WTC11 (cell line): ENCODE measurements around the gene NCK1. TPM values are rescaled to one million over a fixed set of nuclear protein-coding genes. Genes with fewer than 3 reads are reported as not detected.
A peak's percentile ranks its signal among the peaks of the same experiment; 100 is the strongest.

ENCODE experiments used
- CREB1 ChIP-seq: sonication (generic); formaldehyde crosslinking; IDR thresholded peaks from 2 replicates; pipeline ENCODE4 v1.8.0; 2023; ENCODE audit warnings: mild to moderate bottlenecking, missing genetic modification reagents
- CREM ChIP-seq: sonication (generic); formaldehyde crosslinking; IDR thresholded peaks from 2 replicates; pipeline ENCODE4 v1.8.1; 2022; ENCODE audit warnings: mild to moderate bottlenecking, missing genetic modification reagents, moderate library complexity
- ELF4 ChIP-seq: sonication (generic); formaldehyde crosslinking; IDR thresholded peaks from 2 replicates; pipeline ENCODE4 v1.8.1; 2022; ENCODE audit warnings: low read depth, mild to moderate bottlenecking, moderate library complexity, missing genetic modification reagents
- EMX1 ChIP-seq: fragments of 250-450 bp; sonication (Bioruptor Pico); IDR thresholded peaks from 2 replicates; pipeline ENCODE4 v1.8.0; 2021; ENCODE audit warnings: mild to moderate bottlenecking
- GRHL2 ChIP-seq: fragments of 250-450 bp; sonication (Bioruptor Pico); IDR thresholded peaks from 2 replicates; pipeline ENCODE4 v1.8.0; 2022; ENCODE audit warnings: mild to moderate bottlenecking, moderate library complexity; ENCODE audit not compliant: insufficient replicate concordance, severe bottlenecking
- JUN ChIP-seq: sonication (generic); formaldehyde crosslinking; IDR thresholded peaks from 2 replicates; pipeline ENCODE4 v1.8.0; 2023; ENCODE audit warnings: mild to moderate bottlenecking, missing genetic modification reagents
- MXD4 ChIP-seq: fragments of 250-450 bp; sonication (Bioruptor Pico); IDR thresholded peaks from 2 replicates; pipeline ENCODE4 v1.8.0; 2021; ENCODE audit warnings: mild to moderate bottlenecking, moderate library complexity, borderline replicate concordance
- NFATC4 ChIP-seq: fragments of 250-450 bp; sonication (Bioruptor Pico); IDR thresholded peaks from 2 replicates; pipeline ENCODE4 v1.9.0; 2021; ENCODE audit warnings: mild to moderate bottlenecking
- NFYB ChIP-seq: sonication (generic); formaldehyde crosslinking; conservative IDR thresholded peaks from 2 replicates; pipeline ENCODE4 v1.8.0; 2022; ENCODE audit warnings: low read depth, missing genetic modification reagents
- OVOL2 ChIP-seq: fragments of 250-450 bp; sonication (Bioruptor Pico); IDR thresholded peaks from 2 replicates; pipeline ENCODE4 v1.9.0; 2021; ENCODE audit warnings: mild to moderate bottlenecking, borderline replicate concordance
- SMAD3 ChIP-seq: sonication (generic); formaldehyde crosslinking; IDR thresholded peaks from 2 replicates; pipeline ENCODE4 v1.8.0; 2022; ENCODE audit warnings: missing genetic modification reagents, mild to moderate bottlenecking, borderline replicate concordance
- SP1 ChIP-seq: sonication (generic); formaldehyde crosslinking; conservative IDR thresholded peaks from 2 replicates; pipeline ENCODE4 v1.8.1; 2022; ENCODE audit warnings: missing genetic modification reagents
- TEAD1 ChIP-seq: sonication (generic); formaldehyde crosslinking; IDR thresholded peaks from 2 replicates; pipeline ENCODE4 v1.8.0; 2022; ENCODE audit warnings: mild to moderate bottlenecking, missing genetic modification reagents
- TEAD4 ChIP-seq: sonication (generic); formaldehyde crosslinking; IDR thresholded peaks from 2 replicates; pipeline ENCODE4 v1.8.0; 2022; ENCODE audit warnings: mild to moderate bottlenecking, missing genetic modification reagents
- ZNF138 ChIP-seq: sonication (generic); formaldehyde crosslinking; conservative IDR thresholded peaks from 2 replicates; pipeline ENCODE4 v1.8.1; 2022; ENCODE audit warnings: mild to moderate bottlenecking, moderate library complexity, missing genetic modification reagents
- ZNF219 ChIP-seq: sonication (generic); formaldehyde crosslinking; IDR thresholded peaks from 2 replicates; pipeline ENCODE4 v1.8.0; 2023; ENCODE audit warnings: missing genetic modification reagents, mild to moderate bottlenecking, borderline replicate concordance
- ZNF263 ChIP-seq: sonication (generic); formaldehyde crosslinking; IDR thresholded peaks from 2 replicates; pipeline ENCODE4 v1.8.1; 2022; ENCODE audit warnings: low read depth, mild to moderate bottlenecking, moderate library complexity, missing genetic modification reagents
- ZNF396 ChIP-seq: fragments of 250-450 bp; sonication (Bioruptor Pico); IDR thresholded peaks from 2 replicates; pipeline ENCODE4 v1.8.0; 2021; ENCODE audit warnings: mild to moderate bottlenecking, moderate library complexity, borderline replicate concordance
- ZNF416 ChIP-seq: fragments of 250-450 bp; sonication (Bioruptor Pico); IDR thresholded peaks from 2 replicates; pipeline ENCODE4 v1.9.0; 2021; ENCODE audit warnings: mild to moderate bottlenecking, inconsistent platforms
- total RNA-seq: library from RNA; stranded (reverse); gene quantifications from 3 replicates; pipeline ENCODE4 v1.2.3, GENCODE V29; 2021
- TF ChIP-seq, protein P1 (sequence below): sonication (generic); formaldehyde crosslinking; IDR thresholded peaks from 2 replicates; pipeline ENCODE4 v1.8.0; 2022; ENCODE audit warnings: mild to moderate bottlenecking, missing genetic modification reagents
- TF ChIP-seq, protein P2 (sequence below): fragments of 250-450 bp; sonication (Bioruptor Pico); IDR thresholded peaks from 2 replicates; pipeline ENCODE4 v1.9.0; 2021; ENCODE audit warnings: mild to moderate bottlenecking, borderline replicate concordance
- TF ChIP-seq, protein P3 (sequence below): sonication (generic); formaldehyde crosslinking; IDR thresholded peaks from 2 replicates; pipeline ENCODE4 v1.8.1; 2022; ENCODE audit warnings: low read depth, mild to moderate bottlenecking, moderate library complexity, missing genetic modification reagents, borderline replicate concordance
- TF ChIP-seq, protein P4 (sequence below): sonication (generic); formaldehyde crosslinking; IDR thresholded peaks from 2 replicates; pipeline ENCODE4 v1.8.1; 2022; ENCODE audit warnings: missing genetic modification reagents, borderline replicate concordance
- TF ChIP-seq, protein P5 (sequence below): sonication (generic); formaldehyde crosslinking; IDR thresholded peaks from 2 replicates; pipeline ENCODE4 v1.8.1; 2022; ENCODE audit warnings: mild to moderate bottlenecking, moderate library complexity, missing genetic modification reagents
- TF ChIP-seq, protein P6 (sequence below): sonication (generic); formaldehyde crosslinking; IDR thresholded peaks from 2 replicates; pipeline ENCODE4 v1.8.0; 2023; ENCODE audit warnings: missing genetic modification reagents, mild to moderate bottlenecking, borderline replicate concordance
- TF ChIP-seq, protein P7 (sequence below): sonication (generic); formaldehyde crosslinking; IDR thresholded peaks from 2 replicates; pipeline ENCODE4 v1.8.1; 2023; ENCODE audit warnings: mild to moderate bottlenecking, missing genetic modification reagents, moderate library complexity

Gene NCK1
- total RNA-seq, 1 experiment from 2014 or later: 28.9 TPM

DNA sequence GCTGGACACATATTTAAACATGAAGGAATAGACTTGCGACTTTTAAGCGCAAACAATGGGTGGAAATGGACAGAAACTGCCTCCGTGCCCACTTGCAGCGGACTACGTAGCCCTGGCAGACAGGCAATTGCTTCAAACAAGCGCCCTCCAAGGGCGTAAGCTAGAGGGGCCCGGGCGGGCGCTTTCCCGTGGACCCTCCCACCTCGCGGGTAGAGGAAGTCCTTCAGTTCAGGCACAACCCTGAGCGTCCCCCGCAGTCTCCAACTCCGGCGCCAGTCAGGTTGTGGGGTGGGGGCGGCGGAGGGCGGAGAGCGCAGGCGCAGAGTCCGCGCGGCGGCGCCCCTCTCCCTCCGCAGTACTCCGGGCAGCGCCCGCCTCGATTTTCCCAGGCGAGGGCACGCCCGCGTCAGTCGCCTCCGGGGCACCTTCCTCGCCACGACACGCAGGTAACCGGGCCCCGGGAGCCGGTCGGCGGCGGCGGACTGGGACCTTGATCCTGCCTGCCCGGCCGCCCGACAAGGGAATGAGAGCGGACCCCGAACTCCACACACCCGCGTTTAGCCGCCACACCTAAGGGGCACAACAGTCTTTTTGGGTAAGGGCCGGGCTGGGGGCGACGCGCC is 43.1 kb upstream of the NCK1 start, which contains the start of gene SLC35G2 (continued):
- TF ChIP-seq ZNF396: no peak
- TF ChIP-seq, protein P1, sequence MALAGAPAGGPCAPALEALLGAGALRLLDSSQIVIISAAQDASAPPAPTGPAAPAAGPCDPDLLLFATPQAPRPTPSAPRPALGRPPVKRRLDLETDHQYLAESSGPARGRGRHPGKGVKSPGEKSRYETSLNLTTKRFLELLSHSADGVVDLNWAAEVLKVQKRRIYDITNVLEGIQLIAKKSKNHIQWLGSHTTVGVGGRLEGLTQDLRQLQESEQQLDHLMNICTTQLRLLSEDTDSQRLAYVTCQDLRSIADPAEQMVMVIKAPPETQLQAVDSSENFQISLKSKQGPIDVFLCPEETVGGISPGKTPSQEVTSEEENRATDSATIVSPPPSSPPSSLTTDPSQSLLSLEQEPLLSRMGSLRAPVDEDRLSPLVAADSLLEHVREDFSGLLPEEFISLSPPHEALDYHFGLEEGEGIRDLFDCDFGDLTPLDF (CRISPR knock-in tag): no peak
- TF ChIP-seq, protein P2, sequence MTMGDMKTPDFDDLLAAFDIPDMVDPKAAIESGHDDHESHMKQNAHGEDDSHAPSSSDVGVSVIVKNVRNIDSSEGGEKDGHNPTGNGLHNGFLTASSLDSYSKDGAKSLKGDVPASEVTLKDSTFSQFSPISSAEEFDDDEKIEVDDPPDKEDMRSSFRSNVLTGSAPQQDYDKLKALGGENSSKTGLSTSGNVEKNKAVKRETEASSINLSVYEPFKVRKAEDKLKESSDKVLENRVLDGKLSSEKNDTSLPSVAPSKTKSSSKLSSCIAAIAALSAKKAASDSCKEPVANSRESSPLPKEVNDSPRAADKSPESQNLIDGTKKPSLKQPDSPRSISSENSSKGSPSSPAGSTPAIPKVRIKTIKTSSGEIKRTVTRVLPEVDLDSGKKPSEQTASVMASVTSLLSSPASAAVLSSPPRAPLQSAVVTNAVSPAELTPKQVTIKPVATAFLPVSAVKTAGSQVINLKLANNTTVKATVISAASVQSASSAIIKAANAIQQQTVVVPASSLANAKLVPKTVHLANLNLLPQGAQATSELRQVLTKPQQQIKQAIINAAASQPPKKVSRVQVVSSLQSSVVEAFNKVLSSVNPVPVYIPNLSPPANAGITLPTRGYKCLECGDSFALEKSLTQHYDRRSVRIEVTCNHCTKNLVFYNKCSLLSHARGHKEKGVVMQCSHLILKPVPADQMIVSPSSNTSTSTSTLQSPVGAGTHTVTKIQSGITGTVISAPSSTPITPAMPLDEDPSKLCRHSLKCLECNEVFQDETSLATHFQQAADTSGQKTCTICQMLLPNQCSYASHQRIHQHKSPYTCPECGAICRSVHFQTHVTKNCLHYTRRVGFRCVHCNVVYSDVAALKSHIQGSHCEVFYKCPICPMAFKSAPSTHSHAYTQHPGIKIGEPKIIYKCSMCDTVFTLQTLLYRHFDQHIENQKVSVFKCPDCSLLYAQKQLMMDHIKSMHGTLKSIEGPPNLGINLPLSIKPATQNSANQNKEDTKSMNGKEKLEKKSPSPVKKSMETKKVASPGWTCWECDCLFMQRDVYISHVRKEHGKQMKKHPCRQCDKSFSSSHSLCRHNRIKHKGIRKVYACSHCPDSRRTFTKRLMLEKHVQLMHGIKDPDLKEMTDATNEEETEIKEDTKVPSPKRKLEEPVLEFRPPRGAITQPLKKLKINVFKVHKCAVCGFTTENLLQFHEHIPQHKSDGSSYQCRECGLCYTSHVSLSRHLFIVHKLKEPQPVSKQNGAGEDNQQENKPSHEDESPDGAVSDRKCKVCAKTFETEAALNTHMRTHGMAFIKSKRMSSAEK (CRISPR knock-in tag): no peak
- TF ChIP-seq, protein P3, sequence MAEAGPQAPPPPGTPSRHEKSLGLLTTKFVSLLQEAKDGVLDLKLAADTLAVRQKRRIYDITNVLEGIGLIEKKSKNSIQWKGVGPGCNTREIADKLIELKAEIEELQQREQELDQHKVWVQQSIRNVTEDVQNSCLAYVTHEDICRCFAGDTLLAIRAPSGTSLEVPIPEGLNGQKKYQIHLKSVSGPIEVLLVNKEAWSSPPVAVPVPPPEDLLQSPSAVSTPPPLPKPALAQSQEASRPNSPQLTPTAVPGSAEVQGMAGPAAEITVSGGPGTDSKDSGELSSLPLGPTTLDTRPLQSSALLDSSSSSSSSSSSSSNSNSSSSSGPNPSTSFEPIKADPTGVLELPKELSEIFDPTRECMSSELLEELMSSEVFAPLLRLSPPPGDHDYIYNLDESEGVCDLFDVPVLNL: no peak
- TF ChIP-seq EMX1 (CRISPR knock-in tag): no peak
- no peak for TF ChIP-seq ZNF416 (CRISPR knock-in tag)
- no peak for TF ChIP-seq TEAD4 (CRISPR knock-in tag)
- no peak for TF ChIP-seq ZNF138 (CRISPR knock-in tag)
- no peak for TF ChIP-seq GRHL2
- TF ChIP-seq, protein P4, sequence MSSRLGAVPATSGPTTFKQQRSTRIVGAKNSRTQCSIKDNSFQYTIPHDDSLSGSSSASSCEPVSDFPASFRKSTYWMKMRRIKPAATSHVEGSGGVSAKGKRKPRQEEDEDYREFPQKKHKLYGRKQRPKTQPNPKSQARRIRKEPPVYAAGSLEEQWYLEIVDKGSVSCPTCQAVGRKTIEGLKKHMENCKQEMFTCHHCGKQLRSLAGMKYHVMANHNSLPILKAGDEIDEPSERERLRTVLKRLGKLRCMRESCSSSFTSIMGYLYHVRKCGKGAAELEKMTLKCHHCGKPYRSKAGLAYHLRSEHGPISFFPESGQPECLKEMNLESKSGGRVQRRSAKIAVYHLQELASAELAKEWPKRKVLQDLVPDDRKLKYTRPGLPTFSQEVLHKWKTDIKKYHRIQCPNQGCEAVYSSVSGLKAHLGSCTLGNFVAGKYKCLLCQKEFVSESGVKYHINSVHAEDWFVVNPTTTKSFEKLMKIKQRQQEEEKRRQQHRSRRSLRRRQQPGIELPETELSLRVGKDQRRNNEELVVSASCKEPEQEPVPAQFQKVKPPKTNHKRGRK (CRISPR knock-in tag): no peak
- no peak for TF ChIP-seq ZNF219 (CRISPR knock-in tag)
- TF ChIP-seq, protein P5, sequence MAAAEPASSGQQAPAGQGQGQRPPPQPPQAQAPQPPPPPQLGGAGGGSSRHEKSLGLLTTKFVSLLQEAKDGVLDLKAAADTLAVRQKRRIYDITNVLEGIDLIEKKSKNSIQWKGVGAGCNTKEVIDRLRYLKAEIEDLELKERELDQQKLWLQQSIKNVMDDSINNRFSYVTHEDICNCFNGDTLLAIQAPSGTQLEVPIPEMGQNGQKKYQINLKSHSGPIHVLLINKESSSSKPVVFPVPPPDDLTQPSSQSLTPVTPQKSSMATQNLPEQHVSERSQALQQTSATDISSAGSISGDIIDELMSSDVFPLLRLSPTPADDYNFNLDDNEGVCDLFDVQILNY (CRISPR knock-in tag): no peak
- no peak for TF ChIP-seq ZNF263
- TF ChIP-seq OVOL2 (CRISPR knock-in tag): no peak
- TF ChIP-seq SMAD3 (CRISPR knock-in tag): no peak
- TF ChIP-seq CREM (CRISPR knock-in tag): no peak
- no peak for TF ChIP-seq NFYB (CRISPR knock-in tag)
- TF ChIP-seq, protein P6, sequence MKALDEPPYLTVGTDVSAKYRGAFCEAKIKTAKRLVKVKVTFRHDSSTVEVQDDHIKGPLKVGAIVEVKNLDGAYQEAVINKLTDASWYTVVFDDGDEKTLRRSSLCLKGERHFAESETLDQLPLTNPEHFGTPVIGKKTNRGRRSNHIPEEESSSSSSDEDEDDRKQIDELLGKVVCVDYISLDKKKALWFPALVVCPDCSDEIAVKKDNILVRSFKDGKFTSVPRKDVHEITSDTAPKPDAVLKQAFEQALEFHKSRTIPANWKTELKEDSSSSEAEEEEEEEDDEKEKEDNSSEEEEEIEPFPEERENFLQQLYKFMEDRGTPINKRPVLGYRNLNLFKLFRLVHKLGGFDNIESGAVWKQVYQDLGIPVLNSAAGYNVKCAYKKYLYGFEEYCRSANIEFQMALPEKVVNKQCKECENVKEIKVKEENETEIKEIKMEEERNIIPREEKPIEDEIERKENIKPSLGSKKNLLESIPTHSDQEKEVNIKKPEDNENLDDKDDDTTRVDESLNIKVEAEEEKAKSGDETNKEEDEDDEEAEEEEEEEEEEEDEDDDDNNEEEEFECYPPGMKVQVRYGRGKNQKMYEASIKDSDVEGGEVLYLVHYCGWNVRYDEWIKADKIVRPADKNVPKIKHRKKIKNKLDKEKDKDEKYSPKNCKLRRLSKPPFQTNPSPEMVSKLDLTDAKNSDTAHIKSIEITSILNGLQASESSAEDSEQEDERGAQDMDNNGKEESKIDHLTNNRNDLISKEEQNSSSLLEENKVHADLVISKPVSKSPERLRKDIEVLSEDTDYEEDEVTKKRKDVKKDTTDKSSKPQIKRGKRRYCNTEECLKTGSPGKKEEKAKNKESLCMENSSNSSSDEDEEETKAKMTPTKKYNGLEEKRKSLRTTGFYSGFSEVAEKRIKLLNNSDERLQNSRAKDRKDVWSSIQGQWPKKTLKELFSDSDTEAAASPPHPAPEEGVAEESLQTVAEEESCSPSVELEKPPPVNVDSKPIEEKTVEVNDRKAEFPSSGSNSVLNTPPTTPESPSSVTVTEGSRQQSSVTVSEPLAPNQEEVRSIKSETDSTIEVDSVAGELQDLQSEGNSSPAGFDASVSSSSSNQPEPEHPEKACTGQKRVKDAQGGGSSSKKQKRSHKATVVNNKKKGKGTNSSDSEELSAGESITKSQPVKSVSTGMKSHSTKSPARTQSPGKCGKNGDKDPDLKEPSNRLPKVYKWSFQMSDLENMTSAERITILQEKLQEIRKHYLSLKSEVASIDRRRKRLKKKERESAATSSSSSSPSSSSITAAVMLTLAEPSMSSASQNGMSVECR: no peak
- no peak for TF ChIP-seq ELF4
- no peak for TF ChIP-seq MXD4 (CRISPR knock-in tag)
- TF ChIP-seq TEAD1 (CRISPR knock-in tag): no peak
- TF ChIP-seq JUN: no peak
- TF ChIP-seq, protein P7, sequence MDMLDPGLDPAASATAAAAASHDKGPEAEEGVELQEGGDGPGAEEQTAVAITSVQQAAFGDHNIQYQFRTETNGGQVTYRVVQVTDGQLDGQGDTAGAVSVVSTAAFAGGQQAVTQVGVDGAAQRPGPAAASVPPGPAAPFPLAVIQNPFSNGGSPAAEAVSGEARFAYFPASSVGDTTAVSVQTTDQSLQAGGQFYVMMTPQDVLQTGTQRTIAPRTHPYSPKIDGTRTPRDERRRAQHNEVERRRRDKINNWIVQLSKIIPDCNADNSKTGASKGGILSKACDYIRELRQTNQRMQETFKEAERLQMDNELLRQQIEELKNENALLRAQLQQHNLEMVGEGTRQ (CRISPR knock-in tag): 0 out of 2 replicates have a peak, but pooled peaks have one; percentile 8
- no peak for TF ChIP-seq CREB1
- no peak for TF ChIP-seq NFATC4 (CRISPR knock-in tag)
- 0 out of 2 replicates have a peak, but pooled peaks have one; percentile 37 for TF ChIP-seq SP1 (CRISPR knock-in tag)
